Adipose tissue (tissue), 3 donors: ENCODE data around the gene CISD3. TPM values are rescaled to one million over a fixed set of nuclear protein-coding genes. Genes with fewer than 3 reads are reported as not detected.

Experiments
- H3K27ac ChIP-seq: one replicate; pipeline ENCODE4 v1.5.1; 2013; ENCODE audit warnings: low read depth, low read length
- WGBS, 3 donors: extraction: QIAGEN DNeasy Blood & Tissue Kit; methylation state at CpG; one replicate each; pipeline ENCODE4 v1.1.7; 2013; 5-methylcytosine and 5-hydroxymethylcytosine counted together
- polyA plus RNA-seq, 3 donors: library from polyadenylated mRNA; stranded (reverse); fragments of 200-250 nt; gene quantifications; one replicate each; pipeline ENCODE4 v1.2.3, GENCODE V29; 2013
- donor health status: healthy with polysubstance abuse.
- donor health status: Bipolar disorder and iron deficiency.
- donor health status: healthy.

The CISD3 gene
- polyA plus RNA-seq, 3 donors: 44.3 to 57.4 (median 51.1) TPM

- no peak overlapping the region for H3K27ac ChIP-seq
- WGBS, 3 donors: 93 to 96% (median 94%) methylated on average over 16 of the region's 16 CpGs
Measured at GRCh38 chr17:38738686-38739085, 8.5 kb downstream of the CISD3 start.

DNA sequence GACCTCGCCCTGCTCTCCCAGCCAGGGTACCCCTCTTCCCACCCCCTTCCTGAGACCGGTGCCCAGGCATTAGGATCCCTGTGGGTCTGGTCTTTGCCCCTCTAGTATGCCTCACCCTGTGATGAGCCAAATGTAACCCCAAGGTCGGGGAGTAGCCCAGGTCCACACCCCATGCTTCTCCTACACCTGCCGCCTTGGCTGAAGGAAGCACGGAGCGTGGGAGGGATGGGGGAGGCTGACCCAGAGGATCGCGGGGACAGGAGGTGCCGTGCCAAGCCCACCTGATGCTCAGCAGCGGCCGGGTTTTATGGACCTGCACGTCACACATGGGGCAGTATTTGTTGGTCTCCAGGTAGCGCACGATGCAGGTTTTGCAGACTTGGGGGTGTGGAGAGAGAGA, 9.2 kb downstream of the CISD3 start:
- no peak overlapping the region for H3K27ac ChIP-seq
- WGBS, 3 donors: 78 to 89% (median 85%) methylated on average over 14 of the region's 14 CpGs

DNA sequence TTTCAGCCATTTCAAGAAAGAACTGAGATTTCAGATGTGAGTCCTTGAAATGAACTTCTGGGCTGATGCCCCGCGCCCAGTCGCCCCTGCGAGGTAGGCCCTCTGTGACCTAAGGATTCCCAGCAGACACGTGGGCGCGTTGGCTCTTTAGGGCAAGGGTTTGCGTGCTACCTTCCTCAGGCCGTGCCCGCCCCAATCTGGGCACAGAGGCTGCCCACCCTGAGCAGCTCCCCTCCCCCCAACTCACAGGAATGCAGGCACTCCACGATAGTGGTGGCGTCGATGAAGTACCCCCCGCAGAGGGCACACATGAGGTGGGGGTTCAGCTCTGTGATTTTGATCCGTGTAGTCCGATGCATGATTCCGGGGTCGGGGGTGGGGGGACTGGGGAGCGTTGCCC, 9.9 kb downstream of the CISD3 start:
- no peak overlapping the region for H3K27ac ChIP-seq
- 82 to 93% (median 90%) methylated on average over 16 to 19 of the region's 19 CpGs for WGBS, 3 donors

DNA sequence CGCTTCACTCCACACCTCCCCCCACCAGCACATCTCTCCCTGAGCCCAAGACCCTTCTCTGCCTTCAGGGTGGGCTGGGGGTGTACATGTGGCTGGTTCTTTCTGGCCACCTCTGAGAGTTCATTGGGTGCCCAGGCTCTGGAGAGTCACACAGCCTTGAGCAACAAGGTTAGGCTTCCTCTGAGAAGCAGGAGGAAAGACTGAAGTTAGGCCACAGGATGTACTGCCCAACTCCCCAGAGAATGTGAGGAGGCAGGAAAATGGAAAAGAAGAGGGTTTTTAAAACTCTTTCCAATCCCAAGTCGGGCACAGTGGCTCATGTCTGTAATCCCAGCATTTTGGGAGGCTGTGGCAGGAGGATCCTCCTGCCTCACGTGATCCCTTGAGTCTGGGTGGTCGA, 10.7 kb downstream of the CISD3 start:
- 72 to 75% (median 74%) methylated on average over 4 of the region's 4 CpGs for WGBS, 3 donors
- no peak overlapping the region for H3K27ac ChIP-seq

GRCh38 chr17:38741461-38741860, 11.3 kb downstream of the CISD3 start:
- WGBS, 3 donors: 39 to 75% (median 69%) methylated on average over 5 of the region's 5 CpGs
- no peak overlapping the region for H3K27ac ChIP-seq

- 13 to 47% (median 43%) methylated on average over 7 of the region's 7 CpGs for WGBS, 3 donors
Measured at GRCh38 chr17:38741921-38742410, 11.8 kb downstream of the CISD3 start.

GRCh38 chr17:38742411-38743308, 12.5 kb downstream of the CISD3 start:
- H3K27ac ChIP-seq: peak overlapping the region; percentile 56
- WGBS, 3 donors: 33 to 53% (median 50%) methylated on average over 22 of the region's 22 CpGs

More at GRCh38 chr17:38741921-38742410, 11.8 kb downstream of the CISD3 start:
- H3K27ac ChIP-seq: peak overlapping the region; percentile 56

DNA sequence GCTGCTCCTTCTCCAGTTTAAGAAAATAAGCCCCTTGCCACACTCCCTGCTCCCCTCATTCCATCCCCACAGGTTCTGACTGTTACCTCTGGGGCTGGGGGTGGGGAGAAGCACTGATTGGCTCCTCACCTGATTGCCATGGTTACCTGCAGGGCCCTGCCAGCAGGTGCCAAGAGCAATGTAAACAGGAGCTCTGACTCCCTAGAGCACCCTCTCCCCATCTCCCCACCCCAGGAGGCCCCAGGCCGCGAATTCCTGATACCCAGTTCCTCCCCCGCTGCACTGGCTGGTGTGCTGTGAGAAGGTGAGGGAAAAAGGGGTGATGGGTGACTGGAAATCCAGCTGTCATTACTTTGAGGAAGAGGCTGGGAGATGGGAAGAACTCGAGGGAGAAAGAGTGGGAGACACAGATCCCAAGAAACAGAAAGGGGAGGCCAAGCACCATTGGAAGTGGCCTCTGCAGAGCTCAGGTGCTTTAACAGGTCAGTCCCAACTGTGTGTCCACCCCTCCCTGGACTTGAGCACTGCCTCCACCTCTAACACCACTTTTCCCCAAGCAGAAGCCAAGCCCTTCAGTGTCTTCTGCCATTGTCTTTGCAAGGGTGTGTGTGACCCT, 13.5 kb downstream of the CISD3 start:
- no peak overlapping the region for H3K27ac ChIP-seq
- 46 to 83% (median 73%) methylated on average over 4 of the region's 4 CpGs for WGBS, 3 donors

DNA sequence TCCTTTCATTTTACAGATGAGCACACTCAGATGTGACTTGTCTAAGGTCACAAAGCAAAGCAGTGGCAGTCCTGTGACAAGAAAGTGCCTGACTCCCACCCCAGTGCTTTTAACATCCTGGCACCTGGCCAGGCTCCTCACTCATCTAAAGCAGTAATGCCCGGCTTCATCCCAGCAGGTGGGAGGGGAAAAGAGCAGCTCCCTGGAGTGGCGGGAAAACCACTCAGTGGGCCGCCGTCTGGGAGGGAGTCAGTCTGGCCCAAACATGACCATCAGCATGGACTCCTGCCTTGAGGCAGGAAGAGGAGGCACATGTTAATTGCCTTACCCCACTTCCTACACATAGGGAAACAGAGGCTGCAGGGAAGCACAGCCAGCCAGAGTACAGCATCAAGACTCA, 15.4 kb downstream of the CISD3 start:
- 36 to 55% (median 41%) methylated on average over 4 of the region's 4 CpGs for WGBS, 3 donors
- H3K27ac ChIP-seq: no peak overlapping the region

DNA sequence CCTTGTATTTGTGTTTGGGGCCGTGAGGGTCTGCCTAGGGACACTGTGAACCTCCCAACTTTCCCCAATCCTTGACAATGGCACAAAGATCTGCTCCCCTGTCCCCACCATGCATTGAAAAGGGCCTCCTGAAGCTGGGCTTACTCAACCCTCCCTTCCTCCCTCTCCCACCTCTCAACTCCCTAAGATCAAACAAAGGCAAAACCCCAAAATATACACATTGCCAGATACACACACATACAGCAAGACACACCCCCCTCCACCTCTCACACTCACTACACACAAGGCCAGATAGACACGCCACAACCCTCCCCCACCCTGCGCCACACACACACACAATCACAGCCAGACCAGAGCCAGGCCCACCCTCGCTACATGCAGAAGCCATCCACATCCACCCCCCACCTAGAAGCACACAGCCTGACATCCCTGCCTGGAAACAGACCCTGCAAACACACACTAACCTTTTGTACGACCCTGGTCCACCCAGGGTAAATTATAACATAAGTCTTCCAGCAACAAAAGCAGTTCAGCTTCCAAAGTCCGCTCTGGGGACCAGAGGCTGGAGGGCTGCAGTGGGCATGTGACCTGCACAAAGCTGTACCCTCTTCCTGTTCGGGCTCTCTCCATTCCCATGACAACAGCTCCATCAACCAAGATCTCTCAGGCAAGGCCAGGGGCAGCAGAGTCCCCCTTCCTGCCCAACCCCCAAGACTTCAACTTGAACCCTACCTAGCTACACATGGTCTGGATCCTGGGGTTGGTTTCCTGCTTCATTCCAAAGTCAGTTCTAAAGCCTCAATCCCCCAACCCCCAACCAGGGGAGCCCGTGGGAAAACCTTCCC, 16.1 kb downstream of the CISD3 start:
- H3K27ac ChIP-seq: no peak overlapping the region
- WGBS, 3 donors: 41 to 59% (median 55%) methylated on average over 8 of the region's 8 CpGs

GRCh38 chr17:38746849-38747462, 16.8 kb downstream of the CISD3 start:
- 4 to 6% (median 5%) methylated on average over 19 to 21 of the region's 21 CpGs for WGBS, 3 donors
- H3K27ac ChIP-seq: no peak overlapping the region

DNA sequence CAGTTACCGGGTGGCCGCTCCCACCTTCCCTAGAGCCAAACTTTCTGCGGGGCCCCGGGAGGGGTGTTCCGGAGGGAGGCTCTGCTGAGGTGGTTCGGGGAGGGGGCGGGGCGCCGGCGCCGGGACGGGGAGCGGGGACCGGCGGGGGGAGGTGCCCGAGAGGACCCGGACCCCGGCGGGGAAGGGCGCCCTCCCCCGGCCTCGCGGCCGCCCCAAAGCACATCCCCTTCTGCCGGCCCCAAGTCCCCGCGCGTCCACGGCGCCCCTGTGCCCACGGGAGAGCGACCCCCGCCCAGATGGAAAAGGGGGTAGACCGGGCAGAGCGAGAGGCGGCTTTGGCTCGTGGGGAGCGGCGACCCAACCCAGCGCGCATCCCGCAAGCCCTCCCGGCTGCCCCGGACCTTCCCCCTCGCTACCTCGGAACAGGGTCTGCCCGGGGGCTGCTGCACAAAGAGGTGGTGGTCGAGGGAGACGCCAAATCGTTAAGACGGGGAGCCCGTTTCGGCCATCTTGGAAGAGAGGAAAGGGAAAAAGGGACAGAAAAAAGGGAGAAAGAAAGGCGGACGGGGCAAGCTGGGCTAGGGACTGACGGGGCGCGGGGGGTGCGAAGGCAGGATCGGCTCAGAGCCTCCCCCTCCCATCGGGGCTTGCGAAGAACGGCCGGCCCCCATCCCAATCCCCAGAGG, 17.5 kb downstream of the CISD3 start:
- 0 to 1% (median 0%) methylated on average over 50 to 60 of the region's 64 CpGs for WGBS, 3 donors
- no peak overlapping the region for H3K27ac ChIP-seq

DNA sequence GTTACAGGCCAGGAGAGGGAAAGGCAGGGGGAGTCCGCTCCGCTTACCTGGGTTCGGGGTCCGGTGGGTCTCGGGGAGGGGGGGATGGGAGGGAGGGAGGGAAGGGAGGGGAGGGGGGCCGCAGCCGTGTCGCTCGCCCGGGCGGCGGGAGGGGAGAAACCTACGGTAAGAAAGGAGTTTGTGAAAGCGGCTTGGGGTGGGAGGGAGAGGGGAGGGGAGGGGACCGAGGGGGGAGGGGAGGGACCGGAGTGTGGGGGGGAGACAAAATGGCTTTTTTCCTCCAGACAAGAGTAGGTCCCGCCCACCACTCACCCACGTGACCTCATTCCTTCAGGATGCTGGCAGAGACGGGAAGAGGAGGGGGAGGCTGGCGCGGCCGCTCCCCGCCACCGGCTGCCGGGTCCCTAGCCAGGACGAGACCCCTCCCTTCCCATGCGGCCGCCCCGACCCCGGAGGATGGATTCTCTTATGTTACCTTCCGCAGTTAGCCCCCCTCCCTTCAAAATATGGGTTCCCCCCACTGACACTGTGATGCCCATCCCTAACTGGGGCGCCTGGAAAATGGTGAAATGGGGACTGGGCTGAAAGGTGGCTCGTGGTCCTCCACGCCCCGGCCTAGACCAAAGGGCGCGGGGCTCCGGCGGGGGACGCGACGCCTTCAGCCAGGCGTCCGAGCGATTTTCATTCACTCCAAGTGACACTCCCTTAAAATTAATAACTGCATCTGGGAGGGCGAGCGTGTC, 18.2 kb downstream of the CISD3 start, which contains the start of gene PCGF2:
Gene PCGF2, minus strand, starts transcription at position 188 of the 743 bp plus-strand sequence. CDS start 7,934 bp downstream, outside the sequence.
- peak within 1 kb of the TSS; percentile 84 for H3K27ac ChIP-seq
- 1% methylated on average over 25 to 47 of the region's 47 CpGs for WGBS, 3 donors

DNA sequence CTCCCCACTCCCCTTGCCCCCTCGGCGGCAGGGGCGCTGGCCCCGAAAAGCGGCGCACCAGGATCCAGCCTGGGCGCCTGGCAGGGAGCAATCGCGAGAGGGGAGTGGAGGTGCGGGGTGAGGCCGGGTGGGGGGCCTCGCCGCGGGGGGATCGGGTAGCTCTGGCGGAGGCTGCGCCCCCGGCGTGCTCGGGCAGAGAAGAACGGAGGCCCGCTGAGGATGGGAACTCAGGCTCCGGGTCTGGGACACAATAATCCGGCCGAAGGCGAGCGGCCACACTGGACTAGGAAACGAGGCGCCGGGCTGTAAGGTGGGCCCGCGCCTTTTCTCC, 18.7 kb downstream of the CISD3 start:
- peak overlapping the region; percentile 84 for H3K27ac ChIP-seq
- 1% methylated on average over 30 to 32 of the region's 32 CpGs for WGBS, 3 donors

GRCh38 chr17:38749223-38750043, 19.3 kb downstream of the CISD3 start:
- H3K27ac ChIP-seq: peak overlapping the region; percentile 11
- WGBS, 3 donors: 0 to 1% (median 0%) methylated on average over 78 to 79 of the region's 79 CpGs

DNA sequence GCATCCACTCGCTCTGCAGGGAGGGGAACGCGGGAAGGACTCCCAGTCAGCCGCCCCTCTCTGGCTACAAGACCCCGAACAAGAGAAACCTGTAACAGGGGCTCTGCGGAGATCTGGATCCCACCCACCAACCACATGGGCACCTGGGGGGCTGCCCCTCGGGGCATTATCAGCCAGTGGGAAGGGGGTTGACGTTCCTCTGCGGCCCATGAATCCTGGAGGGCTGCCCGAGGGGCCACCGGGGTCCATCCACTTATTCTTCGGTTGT, 19.8 kb downstream of the CISD3 start:
- no peak overlapping the region for H3K27ac ChIP-seq
- WGBS, 3 donors: 4 to 9% (median 5%) methylated on average over 12 of the region's 12 CpGs
